HCT116 (cell line): ENCODE measurements around the gene CHD9NB. TPM values are rescaled to one million over a fixed set of nuclear protein-coding genes. Genes with fewer than 3 reads are reported as not detected.

Source experiments
- ATAC-seq: fragments of 200-7000 bp; cut with Tn5 transposase; 2 replicates; pipeline ENCODE4 v1.9.1; 2020; ENCODE audit warnings: mild to moderate bottlenecking, moderate library complexity
- BruUV-seq: library from RNA; stranded (reverse); fragments of 400-500 nt; replicated peaks from 2 replicates; lab custom pipeline; 2021; lab: Mats Ljungman, UMichigan
- CTCF ChIA-PET: fragments of 300-600 bp; sonication (Branson Sonifier 250); formaldehyde crosslinking; loops from one replicate; lab custom pipeline; 2021; ENCODE audit warnings: antibody characterized with exemption; lab: Charles Lee
- POLR2A ChIA-PET: fragments of 300-600, 350-600 bp; sonication (Branson Sonifier 250); formaldehyde crosslinking; loops from one replicate; lab custom pipeline; 2021; ENCODE audit warnings: antibody characterized with exemption; lab: Charles Lee
- RAD21 ChIA-PET, 2 experiments: fragments of 300-600 bp; sonication (Branson Sonifier 250); formaldehyde crosslinking; loops; one replicate each; lab custom pipeline; 2023; ENCODE audit warnings: low total read pairs in 2 of 2; ENCODE audit not compliant: uncharacterized antibody in 2 of 2, unreplicated experiment in 2 of 2, low non-redundant PET in 1 of 2; lab: Charles Lee
- DNase-seq: peaks from one replicate; pipeline ENCODE4 v3.0.0-alpha.2; 2010; ENCODE audit warnings: low read depth, low spot score
- H2AFZ ChIP-seq: fragments of 200-600 bp; shearing (Covaris generic), sonication (generic); 2 replicates; pipeline ENCODE4 v1.6.1; 2017; ENCODE audit warnings: low read depth, mixed run types, mixed read lengths, antibody characterized with exemption, low read length; ENCODE audit not compliant: poor library complexity, severe bottlenecking
- H3K27ac ChIP-seq: 2 replicates; pipeline ENCODE4 v1.5.1; 2012; ENCODE audit warnings: low read depth, low read length
- H3K27me3 ChIP-seq: fragments of 200-600 bp; sonication (generic); 2 replicates; pipeline ENCODE4 v1.6.1; 2016; ENCODE audit warnings: mixed run types, low read length, mixed read lengths; ENCODE audit not compliant: insufficient read depth
- H3K36me3 ChIP-seq, 2 experiments: fragments of 200-500 bp in 1 of 2; fragments of 200-600 bp in 1 of 2; sonication (Bioruptor generic) in 1 of 2; sonication (generic) in 1 of 2; 2 replicates each; pipeline versions ENCODE4 v1.5.1 to v1.6.1; 2014 to 2016; ENCODE audit warnings: low read length in 2 of 2, inconsistent platforms in 1 of 2, mixed read lengths in 1 of 2, mixed run types in 1 of 2; ENCODE audit not compliant: insufficient read depth in 2 of 2, control insufficient read depth in 1 of 2
- H3K4me1 ChIP-seq, 2 experiments: fragments of 200-600 bp in 1 of 2; sonication (generic) in 1 of 2; 2 replicates each; pipeline versions ENCODE4 v1.5.1 to v1.6.1; 2012 to 2017; ENCODE audit warnings: low read length in 2 of 2, inconsistent platforms in 1 of 2, mild to moderate bottlenecking in 1 of 2, mixed read lengths in 1 of 2, mixed run types in 1 of 2, moderate library complexity in 1 of 2; ENCODE audit not compliant: insufficient read depth in 2 of 2, control insufficient read depth in 1 of 2
- H3K4me2 ChIP-seq: fragments of 200-600 bp; sonication (generic); 2 replicates; pipeline ENCODE4 v1.6.1; 2017; ENCODE audit warnings: mixed run types, low read length, mixed read lengths
- H3K4me3 ChIP-seq, 2 experiments: fragments of 200-600 bp in 1 of 2; sonication (generic) in 1 of 2; replicated peaks in 1 of 2; 2 replicates each; pipeline ENCODE4 v1.5.1; 2011 to 2016; ENCODE audit warnings: low read length in 2 of 2, control low read depth in 1 of 2, low read depth in 1 of 2, mild to moderate bottlenecking in 1 of 2, mixed read lengths in 1 of 2, mixed run types in 1 of 2
- H3K79me2 ChIP-seq: fragments of 200-600 bp; sonication (generic); 2 replicates; pipeline ENCODE4 v1.6.1; 2017; ENCODE audit warnings: mild to moderate bottlenecking, mixed run types, low read length, moderate library complexity, mixed read lengths; ENCODE audit not compliant: insufficient read depth
- H3K9ac ChIP-seq: fragments of 200-600 bp; sonication (generic); 2 replicates; pipeline ENCODE4 v1.6.1; 2016; ENCODE audit warnings: low read length, mixed read lengths
- H3K9me2 ChIP-seq: fragments of 200-600 bp; sonication (generic), shearing (Covaris generic); 2 replicates; pipeline ENCODE4 v1.6.1; 2017; ENCODE audit warnings: mixed run types, mild to moderate bottlenecking, moderate library complexity; ENCODE audit not compliant: insufficient read depth
- H3K9me3 ChIP-seq, 2 experiments: fragments of 200-500 bp in 1 of 2; fragments of 200-600 bp in 1 of 2; sonication (Bioruptor generic) in 1 of 2; sonication (generic) in 1 of 2; 2 replicates each; pipeline ENCODE4 v1.6.1; 2014 to 2017; ENCODE audit warnings: low read length in 2 of 2, mixed read lengths in 2 of 2, inconsistent platforms in 1 of 2, low read depth in 1 of 2, mild to moderate bottlenecking in 1 of 2, mixed run types in 1 of 2, moderate library complexity in 1 of 2; ENCODE audit not compliant: control insufficient read depth in 1 of 2, insufficient read depth in 1 of 2
- H4K20me1 ChIP-seq: fragments of 200-600 bp; sonication (generic), shearing (Covaris generic); 2 replicates; pipeline ENCODE4 v1.6.1; 2017; ENCODE audit warnings: mixed run types, mild to moderate bottlenecking, moderate library complexity; ENCODE audit not compliant: insufficient read depth
- CEBPB ChIP-seq: IDR thresholded peaks from 2 replicates; pipeline ENCODE4 v1.6.1; 2012; ENCODE audit warnings: low read depth
- EGR1 ChIP-seq: IDR thresholded peaks from 2 replicates; pipeline ENCODE4 v1.6.1; 2012; ENCODE audit warnings: low read depth
- ELF1 ChIP-seq: IDR thresholded peaks from 2 replicates; pipeline ENCODE4 v1.6.1; 2012; ENCODE audit warnings: low read depth, borderline replicate concordance
- FOSL1 ChIP-seq: IDR thresholded peaks from 2 replicates; pipeline ENCODE4 v1.6.1; 2012; ENCODE audit warnings: low read depth
- JUND ChIP-seq: IDR thresholded peaks from 2 replicates; pipeline ENCODE4 v1.6.1; 2012
- POLR2AphosphoS5 ChIP-seq: IDR thresholded peaks from 2 replicates; pipeline ENCODE4 v1.6.1; 2011; ENCODE audit warnings: mild to moderate bottlenecking, low read depth, low read length, moderate library complexity
- RAD21 ChIP-seq: IDR thresholded peaks from 2 replicates; pipeline ENCODE4 v1.6.1; 2012; ENCODE audit warnings: low read depth, mild to moderate bottlenecking
- SIN3A ChIP-seq: IDR thresholded peaks from 2 replicates; pipeline ENCODE4 v1.6.1; 2012; ENCODE audit warnings: low read depth
- SP1 ChIP-seq: IDR thresholded peaks from 2 replicates; pipeline ENCODE4 v1.6.1; 2012; ENCODE audit warnings: low read depth
- SRF ChIP-seq: IDR thresholded peaks from 2 replicates; pipeline ENCODE4 v1.6.1; 2012; ENCODE audit warnings: low read depth
- TCF7L2 ChIP-seq: IDR thresholded peaks from 2 replicates; pipeline ENCODE4 v1.7.0; 2011; ENCODE audit warnings: borderline replicate concordance, inconsistent platforms; ENCODE audit not compliant: insufficient read depth, insufficient read length; ENCODE audit errors: extremely low read depth
- ZFX ChIP-seq: fragments of 450-650 bp; IDR thresholded peaks from 2 replicates; pipeline ENCODE4 v1.6.1; 2017
- ZNF274 ChIP-seq: fragments of 200-500 bp; sonication (Bioruptor generic); IDR thresholded peaks from 2 replicates; pipeline ENCODE4 v1.6.1; 2014; ENCODE audit warnings: mild to moderate bottlenecking, low read depth, low read length, inconsistent platforms
- intact Hi-C: fragments of 100-400 bp; cut with micrococcal nuclease; formaldehyde crosslinking; loops from 2 replicates; pipeline ENCODE4 v1.10.0; 2022
- total RNA-seq: library from RNA; stranded (reverse); gene quantifications from one replicate; pipeline ENCODE4 v1.2.1, GENCODE V29; 2021; ENCODE audit not compliant: unreplicated experiment
- TF ChIP-seq, protein P1 (sequence below): IDR thresholded peaks from 2 replicates; pipeline ENCODE4 v1.6.1; 2012
- TF ChIP-seq, protein P2 (sequence below): IDR thresholded peaks from 2 replicates; pipeline ENCODE4 v1.6.1; 2012; ENCODE audit warnings: low read depth
- TF ChIP-seq, protein P3 (sequence below): IDR thresholded peaks from 2 replicates; pipeline ENCODE4 v1.6.1; 2012
- TF ChIP-seq, protein P4 (sequence below), 3 experiments: fragments of 200-600 bp in 1 of 3; sonication (generic) in 1 of 3; IDR thresholded peaks in 2 of 3; conservative IDR thresholded peaks in 1 of 3; 2 replicates each; pipeline ENCODE4 v1.5.1; 2012 to 2017; ENCODE audit warnings: low read depth in 2 of 3, low read length in 2 of 3, antibody characterized with exemption in 1 of 3, borderline replicate concordance in 1 of 3, control low read depth in 1 of 3, mild to moderate bottlenecking in 1 of 3, mixed read lengths in 1 of 3, mixed run types in 1 of 3, moderate library complexity in 1 of 3; ENCODE audit not compliant: insufficient read depth in 1 of 3

Gene CHD9NB
- total RNA-seq, 1 experiment from 2014 or later = 1.2 TPM

DNA sequence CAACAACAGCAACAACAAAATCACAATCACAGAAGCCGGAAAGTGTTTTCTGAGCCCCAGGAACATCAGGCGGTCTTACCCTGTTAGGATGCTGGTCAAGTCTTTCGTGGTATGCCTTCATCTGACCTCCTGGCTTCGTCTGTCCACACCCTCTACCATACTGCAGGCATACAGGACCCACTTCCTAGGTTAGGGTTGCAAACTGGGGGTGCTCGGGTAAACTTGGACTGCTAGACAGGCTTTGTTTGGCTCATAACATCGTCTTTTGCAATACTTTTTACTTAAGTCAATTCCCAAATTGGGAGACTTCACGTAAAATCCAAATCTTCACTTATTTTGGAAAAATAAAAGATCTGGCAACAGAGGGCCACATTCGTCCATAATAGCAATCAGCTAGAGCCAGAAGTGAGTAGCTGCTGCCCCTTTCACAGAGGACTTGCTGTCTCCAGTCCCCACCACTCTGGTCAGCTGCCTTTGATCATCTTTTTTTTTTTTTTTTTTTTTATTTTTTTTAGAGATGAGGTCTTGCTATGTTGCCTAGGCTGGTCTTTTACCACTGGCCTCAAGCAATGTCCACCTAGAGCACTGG lies 32.1 kb upstream of the CHD9NB start:
- ChIA-PET RAD21 (no interaction called here), POLR2A (no interaction called here), CTCF (no interaction called here)
- intact Hi-C loops = no loop called here
- TF ChIP-seq ZNF274 = no peak
- no peak for TF ChIP-seq TCF7L2
- TF ChIP-seq FOSL1 = no peak
- no peak for TF ChIP-seq POLR2AphosphoS5
- no peak for TF ChIP-seq SP1
- TF ChIP-seq SIN3A = no peak
- no peak for TF ChIP-seq RAD21
- TF ChIP-seq ZFX = no peak
- TF ChIP-seq, protein P1, sequence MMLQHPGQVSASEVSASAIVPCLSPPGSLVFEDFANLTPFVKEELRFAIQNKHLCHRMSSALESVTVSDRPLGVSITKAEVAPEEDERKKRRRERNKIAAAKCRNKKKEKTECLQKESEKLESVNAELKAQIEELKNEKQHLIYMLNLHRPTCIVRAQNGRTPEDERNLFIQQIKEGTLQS = no peak
- TF ChIP-seq CEBPB = no peak
- no peak for TF ChIP-seq JUND
- TF ChIP-seq SRF = no peak
- TF ChIP-seq, protein P2, sequence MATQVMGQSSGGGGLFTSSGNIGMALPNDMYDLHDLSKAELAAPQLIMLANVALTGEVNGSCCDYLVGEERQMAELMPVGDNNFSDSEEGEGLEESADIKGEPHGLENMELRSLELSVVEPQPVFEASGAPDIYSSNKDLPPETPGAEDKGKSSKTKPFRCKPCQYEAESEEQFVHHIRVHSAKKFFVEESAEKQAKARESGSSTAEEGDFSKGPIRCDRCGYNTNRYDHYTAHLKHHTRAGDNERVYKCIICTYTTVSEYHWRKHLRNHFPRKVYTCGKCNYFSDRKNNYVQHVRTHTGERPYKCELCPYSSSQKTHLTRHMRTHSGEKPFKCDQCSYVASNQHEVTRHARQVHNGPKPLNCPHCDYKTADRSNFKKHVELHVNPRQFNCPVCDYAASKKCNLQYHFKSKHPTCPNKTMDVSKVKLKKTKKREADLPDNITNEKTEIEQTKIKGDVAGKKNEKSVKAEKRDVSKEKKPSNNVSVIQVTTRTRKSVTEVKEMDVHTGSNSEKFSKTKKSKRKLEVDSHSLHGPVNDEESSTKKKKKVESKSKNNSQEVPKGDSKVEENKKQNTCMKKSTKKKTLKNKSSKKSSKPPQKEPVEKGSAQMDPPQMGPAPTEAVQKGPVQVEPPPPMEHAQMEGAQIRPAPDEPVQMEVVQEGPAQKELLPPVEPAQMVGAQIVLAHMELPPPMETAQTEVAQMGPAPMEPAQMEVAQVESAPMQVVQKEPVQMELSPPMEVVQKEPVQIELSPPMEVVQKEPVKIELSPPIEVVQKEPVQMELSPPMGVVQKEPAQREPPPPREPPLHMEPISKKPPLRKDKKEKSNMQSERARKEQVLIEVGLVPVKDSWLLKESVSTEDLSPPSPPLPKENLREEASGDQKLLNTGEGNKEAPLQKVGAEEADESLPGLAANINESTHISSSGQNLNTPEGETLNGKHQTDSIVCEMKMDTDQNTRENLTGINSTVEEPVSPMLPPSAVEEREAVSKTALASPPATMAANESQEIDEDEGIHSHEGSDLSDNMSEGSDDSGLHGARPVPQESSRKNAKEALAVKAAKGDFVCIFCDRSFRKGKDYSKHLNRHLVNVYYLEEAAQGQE = no peak
- TF ChIP-seq, protein P3, sequence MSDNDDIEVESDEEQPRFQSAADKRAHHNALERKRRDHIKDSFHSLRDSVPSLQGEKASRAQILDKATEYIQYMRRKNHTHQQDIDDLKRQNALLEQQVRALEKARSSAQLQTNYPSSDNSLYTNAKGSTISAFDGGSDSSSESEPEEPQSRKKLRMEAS = no peak
- no peak for TF ChIP-seq ELF1
- TF ChIP-seq, protein P4, sequence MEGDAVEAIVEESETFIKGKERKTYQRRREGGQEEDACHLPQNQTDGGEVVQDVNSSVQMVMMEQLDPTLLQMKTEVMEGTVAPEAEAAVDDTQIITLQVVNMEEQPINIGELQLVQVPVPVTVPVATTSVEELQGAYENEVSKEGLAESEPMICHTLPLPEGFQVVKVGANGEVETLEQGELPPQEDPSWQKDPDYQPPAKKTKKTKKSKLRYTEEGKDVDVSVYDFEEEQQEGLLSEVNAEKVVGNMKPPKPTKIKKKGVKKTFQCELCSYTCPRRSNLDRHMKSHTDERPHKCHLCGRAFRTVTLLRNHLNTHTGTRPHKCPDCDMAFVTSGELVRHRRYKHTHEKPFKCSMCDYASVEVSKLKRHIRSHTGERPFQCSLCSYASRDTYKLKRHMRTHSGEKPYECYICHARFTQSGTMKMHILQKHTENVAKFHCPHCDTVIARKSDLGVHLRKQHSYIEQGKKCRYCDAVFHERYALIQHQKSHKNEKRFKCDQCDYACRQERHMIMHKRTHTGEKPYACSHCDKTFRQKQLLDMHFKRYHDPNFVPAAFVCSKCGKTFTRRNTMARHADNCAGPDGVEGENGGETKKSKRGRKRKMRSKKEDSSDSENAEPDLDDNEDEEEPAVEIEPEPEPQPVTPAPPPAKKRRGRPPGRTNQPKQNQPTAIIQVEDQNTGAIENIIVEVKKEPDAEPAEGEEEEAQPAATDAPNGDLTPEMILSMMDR (IDR thresholded peaks at IDR 0.05 in 2 of 3, conservative IDR thresholded peaks at IDR 0.05 in 1 of 3; ENCODE audit: borderline replicate concordance in 1 of 3, insufficient read depth in 1 of 3, low read depth in 2 of 3, low read length in 2 of 3) = no peak
- no peak for TF ChIP-seq EGR1
- no peak overlapping the region for H2AFZ ChIP-seq
- no peaks in the 10 kb centered on the region for H3K9me3 ChIP-seq
- no peaks in the 10 kb centered on the region for H3K27me3 ChIP-seq
- DNase-seq (no peak), ATAC-seq (no peak)
- H3K9me2 ChIP-seq = no peaks in the 10 kb centered on the region
- H3K9ac ChIP-seq = no peak overlapping the region
- BruUV-seq = no TSS peak
- no peaks in the 10 kb centered on the region for H3K36me3 ChIP-seq
- H3K27ac ChIP-seq = no peak overlapping the region; the same call in 1 of the 2 replicates
- H3K4me1 ChIP-seq = peaks cover 0 to 2% of the 10 kb centered on the region in 2 experiments; a peak in 2 of 4 replicates
- H3K4me3 ChIP-seq = no peak overlapping the region
- no peaks in the 10 kb centered on the region for H4K20me1 ChIP-seq
- H3K79me2 ChIP-seq = peaks cover 66% of the 10 kb centered on the region
- no peak overlapping the region for H3K4me2 ChIP-seq
